Lower leg skin (tissue), 3 donors: ENCODE results near the gene IL25.

ENCODE experiments used
- CTCF ChIP-seq, 3 donors: fragments of 450-650 bp; IDR thresholded peaks; one replicate each; pipeline ENCODE4 v1.5.1; 2016; ENCODE audit warnings: antibody characterized with exemption in 3 of 3, mild to moderate bottlenecking in 3 of 3, moderate library complexity in 2 of 3
- POLR2A ChIP-seq, 2 donors: fragments of 450-650 bp; IDR thresholded peaks; one replicate each; pipeline ENCODE4 v1.6.1; 2016 to 2017; ENCODE audit warnings: antibody characterized with exemption in 2 of 2, mild to moderate bottlenecking in 1 of 2, moderate library complexity in 1 of 2

DNA sequence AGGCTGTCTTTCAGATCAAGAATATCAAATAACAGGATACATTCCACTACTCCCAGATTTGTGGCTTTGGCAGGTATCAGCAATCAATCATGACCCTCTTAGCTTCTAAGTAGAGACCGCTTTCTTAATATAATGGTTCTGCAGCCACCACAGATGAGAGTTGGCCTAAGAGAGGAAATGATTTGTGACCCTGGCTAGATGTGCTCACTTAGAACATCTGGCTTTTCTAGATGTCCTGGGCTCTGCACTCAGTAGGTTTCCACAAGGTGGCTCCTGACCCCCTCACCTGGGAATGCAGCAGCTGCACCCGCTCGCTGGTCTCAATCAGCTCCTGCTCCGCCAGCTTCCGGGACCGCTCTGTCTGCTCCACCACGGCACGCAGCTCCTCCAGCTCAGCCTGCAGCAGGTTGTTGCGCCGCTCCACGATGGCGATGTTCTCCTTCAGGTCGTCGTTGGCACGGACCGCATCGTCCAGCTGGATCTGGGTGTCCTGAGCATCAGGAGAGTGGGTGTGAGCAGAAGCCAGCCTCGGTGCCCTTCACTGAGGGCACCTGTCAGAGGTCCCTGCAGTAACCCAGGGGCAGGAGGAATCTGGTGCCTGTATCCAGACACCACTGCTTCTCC lies 13.1 kb downstream of the IL25 start:
- TF ChIP-seq CTCF (IDR thresholded peaks at IDR 0.05) (no peak), POLR2A (IDR thresholded peaks at IDR 0.05) (no peak)
